SU-DHL-6 (cell line): ENCODE data around the gene FAM184A.

Experiments
- EZH2phosphoT487 ChIP-seq: fragments of 200-600 bp; sonication (generic), shearing (Covaris generic); conservative IDR thresholded peaks from 2 replicates; pipeline ENCODE4 v1.6.1; 2018; ENCODE audit warnings: mild to moderate bottlenecking, antibody characterized with exemption, low read length, moderate library complexity, mixed read lengths
- TF ChIP-seq, protein P1 (sequence below): fragments of 200-600 bp; sonication (generic); IDR thresholded peaks from one replicate; pipeline ENCODE4 v1.5.1; 2017; ENCODE audit warnings: antibody characterized with exemption, mild to moderate bottlenecking, low read length, moderate library complexity; ENCODE audit not compliant: insufficient read depth, poor library complexity, severe bottlenecking

DNA sequence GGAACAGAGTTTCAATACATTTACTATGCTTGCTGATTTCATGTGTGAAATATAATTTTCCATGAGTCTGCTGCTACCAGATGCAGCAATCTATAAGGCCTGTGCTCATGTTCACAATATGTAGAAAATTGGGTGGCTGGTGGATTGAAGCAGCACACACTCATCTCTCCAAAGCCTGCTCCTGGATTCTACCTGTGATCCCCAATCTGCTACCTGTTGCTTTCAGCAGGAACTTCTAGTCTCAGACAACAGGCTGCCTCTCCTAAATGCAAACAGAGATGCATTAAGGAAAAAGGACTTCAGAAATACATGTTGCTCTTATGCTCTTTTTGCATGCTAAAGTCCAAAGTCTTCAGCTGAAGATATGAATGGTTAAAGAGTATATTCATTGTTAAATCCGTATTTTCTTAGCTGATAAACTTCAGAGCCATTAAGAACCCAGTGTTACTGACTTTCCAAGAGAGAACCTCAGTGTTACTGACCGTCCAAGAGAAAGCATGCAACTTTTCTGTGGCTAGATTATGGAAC is 112.6 kb downstream of the FAM184A start:
- TF ChIP-seq, protein P1, sequence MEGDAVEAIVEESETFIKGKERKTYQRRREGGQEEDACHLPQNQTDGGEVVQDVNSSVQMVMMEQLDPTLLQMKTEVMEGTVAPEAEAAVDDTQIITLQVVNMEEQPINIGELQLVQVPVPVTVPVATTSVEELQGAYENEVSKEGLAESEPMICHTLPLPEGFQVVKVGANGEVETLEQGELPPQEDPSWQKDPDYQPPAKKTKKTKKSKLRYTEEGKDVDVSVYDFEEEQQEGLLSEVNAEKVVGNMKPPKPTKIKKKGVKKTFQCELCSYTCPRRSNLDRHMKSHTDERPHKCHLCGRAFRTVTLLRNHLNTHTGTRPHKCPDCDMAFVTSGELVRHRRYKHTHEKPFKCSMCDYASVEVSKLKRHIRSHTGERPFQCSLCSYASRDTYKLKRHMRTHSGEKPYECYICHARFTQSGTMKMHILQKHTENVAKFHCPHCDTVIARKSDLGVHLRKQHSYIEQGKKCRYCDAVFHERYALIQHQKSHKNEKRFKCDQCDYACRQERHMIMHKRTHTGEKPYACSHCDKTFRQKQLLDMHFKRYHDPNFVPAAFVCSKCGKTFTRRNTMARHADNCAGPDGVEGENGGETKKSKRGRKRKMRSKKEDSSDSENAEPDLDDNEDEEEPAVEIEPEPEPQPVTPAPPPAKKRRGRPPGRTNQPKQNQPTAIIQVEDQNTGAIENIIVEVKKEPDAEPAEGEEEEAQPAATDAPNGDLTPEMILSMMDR, result no peak
- TF ChIP-seq EZH2phosphoT487, result no peak
